ENCODE results near the gene SYMPK.

- TF ChIP-seq CTCF (IDR thresholded peaks at IDR 0.05) (no peak), EP300 (IDR thresholded peaks at IDR 0.05) (no peak)
These were observed 35.4 kb downstream of the SYMPK start for GRCh38 chr19:45827459-45828093.

Data from gastroesophageal sphincter (tissue), 3 donors.